BLaER1 (cell line): Measurements from ENCODE around the gene MAMDC2.
"Not testable (repeated sequence)": the region's sequence is repeated elsewhere in the genome, so short reads cannot be mapped to it uniquely, and the experiment has no call there.

Experiments used
- H3K27ac ChIP-seq: shearing (Covaris generic); formaldehyde crosslinking; 2 replicates; pipeline ENCODE4 v1.8.1; 2022
- H3K27me3 ChIP-seq: shearing (Covaris generic); formaldehyde crosslinking; 2 replicates; pipeline ENCODE4 v1.8.1; 2022
- H3K36me3 ChIP-seq: shearing (Covaris generic); formaldehyde crosslinking; 2 replicates; pipeline ENCODE4 v1.8.1; 2022
- H3K4me1 ChIP-seq: shearing (Covaris generic); formaldehyde crosslinking; 2 replicates; pipeline ENCODE4 v1.8.1; 2022
- H3K4me2 ChIP-seq: shearing (Covaris generic); formaldehyde crosslinking; 2 replicates; pipeline ENCODE4 v1.8.1; 2022
- H3K4me3 ChIP-seq: shearing (Covaris generic); formaldehyde crosslinking; 2 replicates; pipeline ENCODE4 v1.8.1; 2022
- H3K9ac ChIP-seq: shearing (Covaris generic); formaldehyde crosslinking; 2 replicates; pipeline ENCODE4 v1.8.1; 2022
- H3K9me3 ChIP-seq: shearing (Covaris generic); formaldehyde crosslinking; 2 replicates; pipeline ENCODE4 v1.8.1; 2022
- H4K20me1 ChIP-seq: shearing (Covaris generic); formaldehyde crosslinking; 2 replicates; pipeline ENCODE4 v1.8.1; 2022
- Cebpa-rat ChIP-seq: shearing (Covaris generic); IDR thresholded peaks from 2 replicates; pipeline ENCODE4 v1.8.1; 2022

The MAMDC2 gene

GRCh38 chr9:70205366-70206020 lies 161.8 kb downstream of the MAMDC2 start:
- no peaks in the 10 kb centered on the region for H3K9me3 ChIP-seq
- no peak overlapping the region for H3K27ac ChIP-seq
- H3K9ac ChIP-seq = no peak overlapping the region
- H4K20me1 ChIP-seq = no peaks in the 10 kb centered on the region
- H3K4me2 ChIP-seq = no peak overlapping the region
- H3K4me3 ChIP-seq = no peak overlapping the region
- TF ChIP-seq Cebpa-rat = no peak
- H3K27me3 ChIP-seq = no peaks in the 10 kb centered on the region
- no peaks in the 10 kb centered on the region for H3K4me1 ChIP-seq
- no peaks in the 10 kb centered on the region for H3K36me3 ChIP-seq

GRCh38 chr9:70217029-70217428 lies 173.4 kb downstream of the MAMDC2 start:
- Histone ChIP-seq H3K27ac (no peak overlapping the region), H3K9me3 (peaks cover 11% of the 10 kb centered on the region), H3K36me3 (no peaks in the 10 kb centered on the region), H3K9ac (no peak overlapping the region), H4K20me1 (no peaks in the 10 kb centered on the region), H3K4me2 (no peak overlapping the region), H3K4me1 (no peaks in the 10 kb centered on the region), H3K4me3 (no peak overlapping the region), H3K27me3 (no peaks in the 10 kb centered on the region)
- no peak for TF ChIP-seq Cebpa-rat

DNA sequence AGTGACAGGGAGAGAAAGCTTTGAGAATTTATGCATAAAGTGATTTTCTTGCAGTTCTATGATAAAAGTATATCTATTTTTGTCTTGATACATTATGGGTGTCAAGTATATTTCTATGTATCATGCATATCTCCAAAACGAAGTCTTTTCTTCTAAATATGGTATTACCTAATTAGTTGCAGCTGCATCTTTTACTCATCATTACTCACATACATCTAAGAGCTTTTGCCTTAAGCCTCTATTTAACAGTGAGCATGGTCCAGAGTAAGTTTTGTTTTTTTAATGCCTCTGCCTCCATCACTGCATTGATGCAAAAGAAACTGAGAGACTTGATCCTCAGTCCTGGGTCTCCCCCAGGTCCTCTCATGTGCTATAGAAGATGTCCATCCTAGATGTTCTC lies 175.1 kb downstream of the MAMDC2 start:
- Histone ChIP-seq H3K27me3 (no peaks in the 10 kb centered on the region), H3K27ac (no peak overlapping the region), H3K9me3 (no peaks in the 10 kb centered on the region), H3K4me2 (no peak overlapping the region), H3K9ac (no peak overlapping the region), H3K4me1 (no peaks in the 10 kb centered on the region), H3K4me3 (no peak overlapping the region), H4K20me1 (no peaks in the 10 kb centered on the region), H3K36me3 (no peaks in the 10 kb centered on the region)
- TF ChIP-seq Cebpa-rat = no peak

DNA sequence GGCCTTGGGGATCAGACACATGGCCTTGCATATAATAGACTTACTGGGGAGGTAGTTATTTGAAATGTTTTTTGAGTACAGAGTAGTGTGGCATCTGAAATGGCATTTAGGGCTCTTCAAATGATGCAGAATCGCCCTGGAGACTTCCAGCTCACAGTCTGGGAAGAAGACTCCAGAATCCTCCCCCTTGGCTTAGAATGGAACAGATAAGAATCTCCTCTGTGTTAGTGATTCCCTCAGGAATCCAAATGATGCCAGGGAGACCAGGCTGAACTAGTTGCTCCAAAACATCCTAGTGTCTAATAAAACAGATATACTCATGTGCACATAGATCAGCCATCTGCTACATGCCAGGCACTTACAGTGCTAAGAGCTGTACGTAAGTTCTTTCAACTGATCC lies 176.6 kb downstream of the MAMDC2 start:
- no peak for TF ChIP-seq Cebpa-rat
- no peaks in the 10 kb centered on the region for H3K4me1 ChIP-seq
- no peak overlapping the region for H3K4me2 ChIP-seq
- H3K27ac ChIP-seq = no peak overlapping the region
- H3K9me3 ChIP-seq = no peaks in the 10 kb centered on the region
- H3K36me3 ChIP-seq = no peaks in the 10 kb centered on the region
- H3K4me3 ChIP-seq = no peak overlapping the region
- no peak overlapping the region for H3K9ac ChIP-seq
- no peaks in the 10 kb centered on the region for H4K20me1 ChIP-seq
- H3K27me3 ChIP-seq = no peaks in the 10 kb centered on the region

DNA sequence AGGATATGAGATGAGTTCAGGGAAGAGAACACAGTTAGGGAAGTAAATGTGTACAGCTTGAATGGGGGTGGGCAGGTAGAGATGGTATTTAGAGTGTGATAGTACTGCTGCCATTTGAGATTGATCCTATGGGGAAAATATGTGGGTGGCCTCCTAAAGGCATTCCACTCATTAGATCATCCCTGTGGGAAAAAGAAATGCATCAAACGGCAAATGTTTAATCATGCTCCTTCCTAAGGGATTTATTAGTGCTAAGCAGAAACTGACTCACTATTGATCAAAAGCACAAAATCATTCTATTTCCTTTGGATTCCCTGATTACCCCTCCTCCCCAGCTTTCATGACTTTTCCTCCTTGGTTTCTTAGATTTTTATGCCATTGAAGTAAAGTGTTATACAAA lies 178.7 kb downstream of the MAMDC2 start:
- H3K9me3 ChIP-seq = no peaks in the 10 kb centered on the region
- no peaks in the 10 kb centered on the region for H3K36me3 ChIP-seq
- no peak overlapping the region for H3K9ac ChIP-seq

GRCh38 chr9:70228118-70228517 lies 184.5 kb downstream of the MAMDC2 start:
- Histone ChIP-seq H3K4me2 (no peak overlapping the region), H3K36me3 (no peaks in the 10 kb centered on the region), H3K4me3 (no peak overlapping the region), H3K9me3 (no peaks in the 10 kb centered on the region), H3K27me3 (no peaks in the 10 kb centered on the region), H3K27ac (no peak overlapping the region), H4K20me1 (no peaks in the 10 kb centered on the region), H3K4me1 (no peaks in the 10 kb centered on the region), H3K9ac (no peak overlapping the region)
- TF ChIP-seq Cebpa-rat = no peak

More for the DNA sequence above, 178.7 kb downstream of the MAMDC2 start:
- Histone ChIP-seq H3K4me1 (no peaks in the 10 kb centered on the region), H4K20me1 (no peaks in the 10 kb centered on the region), H3K4me2 (no peak overlapping the region), H3K27me3 (no peaks in the 10 kb centered on the region), H3K27ac (no peak overlapping the region), H3K4me3 (no peak overlapping the region)
- TF ChIP-seq Cebpa-rat = no peak

DNA sequence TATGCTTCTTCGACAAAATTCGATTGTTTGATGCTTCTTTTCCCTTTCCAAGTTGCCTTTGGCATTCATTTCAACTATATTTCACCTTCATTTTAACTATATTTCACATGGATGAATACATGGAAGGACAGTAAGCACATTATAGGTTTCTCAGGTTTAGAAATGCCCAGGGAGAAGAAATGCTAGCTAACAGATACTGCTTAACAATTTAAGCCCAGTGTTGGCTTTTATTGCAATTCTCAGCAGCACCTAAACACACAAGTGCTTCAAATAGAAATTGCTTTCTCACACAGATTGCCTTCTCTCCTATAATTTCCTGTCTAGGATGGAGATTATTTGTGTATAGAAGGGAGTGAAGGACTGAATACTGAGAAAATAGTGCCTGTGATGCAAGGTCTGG lies 185.0 kb downstream of the MAMDC2 start:
- no peaks in the 10 kb centered on the region for H3K27me3 ChIP-seq
- no peak overlapping the region for H3K4me2 ChIP-seq
- no peaks in the 10 kb centered on the region for H4K20me1 ChIP-seq
- no peak overlapping the region for H3K27ac ChIP-seq
- H3K9me3 ChIP-seq = no peaks in the 10 kb centered on the region
- TF ChIP-seq Cebpa-rat = no peak
- H3K4me1 ChIP-seq = no peaks in the 10 kb centered on the region
- no peak overlapping the region for H3K9ac ChIP-seq
- no peaks in the 10 kb centered on the region for H3K36me3 ChIP-seq
- H3K4me3 ChIP-seq = no peak overlapping the region

- Histone ChIP-seq H3K27ac (no peak overlapping the region), H3K36me3 (no peaks in the 10 kb centered on the region), H4K20me1 (no peaks in the 10 kb centered on the region), H3K9me3 (no peaks in the 10 kb centered on the region), H3K4me3 (no peak overlapping the region), H3K9ac (no peak overlapping the region), H3K4me2 (no peak overlapping the region), H3K27me3 (no peaks in the 10 kb centered on the region), H3K4me1 (no peaks in the 10 kb centered on the region)
- TF ChIP-seq Cebpa-rat = no peak
Observed at GRCh38 chr9:70229026-70229425, 185.4 kb downstream of the MAMDC2 start.

DNA sequence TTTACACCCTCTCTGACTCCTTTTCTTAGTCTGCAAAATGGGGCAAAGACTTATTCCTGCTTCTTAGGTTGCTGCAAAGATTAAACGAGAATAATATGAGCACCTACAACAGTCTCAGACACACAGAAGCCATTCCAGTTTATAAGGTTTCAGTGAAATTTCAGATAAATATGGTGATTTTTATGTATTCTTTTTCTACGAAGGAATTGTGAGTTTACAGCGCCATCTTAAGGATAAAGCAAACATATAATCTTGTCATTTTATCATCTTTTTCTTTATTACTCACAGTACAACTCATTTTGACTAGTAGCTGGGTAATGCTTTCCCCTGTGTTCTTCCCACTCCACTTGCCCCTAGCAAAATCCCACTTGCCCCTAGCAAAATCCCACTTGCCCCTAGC lies 185.9 kb downstream of the MAMDC2 start:
- H3K27me3 ChIP-seq = no peaks in the 10 kb centered on the region
- no peaks in the 10 kb centered on the region for H3K4me1 ChIP-seq
- no peak overlapping the region for H3K9ac ChIP-seq
- H3K9me3 ChIP-seq = no peaks in the 10 kb centered on the region
- no peak overlapping the region for H3K27ac ChIP-seq
- H3K36me3 ChIP-seq = no peaks in the 10 kb centered on the region
- no peak overlapping the region for H3K4me2 ChIP-seq
- no peaks in the 10 kb centered on the region for H4K20me1 ChIP-seq
- no peak for TF ChIP-seq Cebpa-rat
- H3K4me3 ChIP-seq = no peak overlapping the region

DNA sequence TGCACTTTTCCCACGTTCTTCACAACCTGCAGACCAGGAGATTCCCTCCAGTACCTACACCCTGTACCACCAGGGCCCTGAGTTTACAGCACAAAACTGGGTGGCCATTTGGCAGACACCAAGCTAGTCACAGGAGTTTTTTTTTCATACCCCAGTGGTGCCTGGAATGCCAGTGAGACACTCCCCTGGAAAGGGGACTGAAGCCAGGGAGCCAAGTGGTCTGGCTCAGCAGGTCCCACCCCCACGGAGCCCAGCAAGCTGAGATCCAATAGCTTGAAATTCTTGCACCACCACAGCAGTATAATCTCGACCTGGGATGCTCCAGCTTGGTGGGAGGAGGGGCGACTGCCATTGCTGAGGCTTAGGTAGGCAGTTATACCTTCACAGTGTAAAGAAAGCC lies 188.8 kb downstream of the MAMDC2 start:
- Histone ChIP-seq H3K4me1 (no peaks in the 10 kb centered on the region), H3K9ac (no peak overlapping the region), H3K9me3 (no peaks in the 10 kb centered on the region), H3K4me3 (no peak overlapping the region), H3K27ac (no peak overlapping the region), H4K20me1 (no peaks in the 10 kb centered on the region), H3K27me3 (no peaks in the 10 kb centered on the region), H3K36me3 (no peaks in the 10 kb centered on the region), H3K4me2 (no peak overlapping the region)
- TF ChIP-seq Cebpa-rat = no peak

GRCh38 chr9:70234208-70234607 lies 190.6 kb downstream of the MAMDC2 start:
- not testable (repeated sequence) for H3K9ac ChIP-seq, H3K4me2 ChIP-seq, H3K4me1 ChIP-seq, H3K9me3 ChIP-seq, H3K27ac ChIP-seq, H3K4me3 ChIP-seq, H3K36me3 ChIP-seq, H3K27me3 ChIP-seq, H4K20me1 ChIP-seq

DNA sequence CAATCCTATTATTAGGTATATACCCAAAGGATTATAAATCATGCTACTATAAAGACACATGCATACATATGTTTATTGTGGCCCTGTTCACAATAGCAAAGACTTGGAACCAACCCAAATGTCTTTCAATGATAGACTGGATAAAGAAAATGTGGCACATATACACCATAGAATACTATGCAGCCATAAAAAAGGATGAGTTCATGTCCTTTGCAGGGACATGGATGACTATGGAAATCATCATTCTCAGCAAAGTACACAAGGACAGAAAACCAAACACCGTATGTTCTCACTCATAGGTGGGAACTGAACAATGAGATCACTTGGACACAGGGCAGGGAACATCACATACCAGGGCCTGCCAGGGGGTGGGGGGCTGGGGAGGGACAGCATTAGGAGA lies 202.3 kb downstream of the MAMDC2 start:
- not testable (repeated sequence) for H3K9me3 ChIP-seq, H3K9ac ChIP-seq, H3K4me1 ChIP-seq, H3K27me3 ChIP-seq, H3K4me3 ChIP-seq, H4K20me1 ChIP-seq, H3K27ac ChIP-seq, H3K36me3 ChIP-seq, H3K4me2 ChIP-seq
